PC-3 (cell line): ENCODE measurements around the gene MPI. TPM values are rescaled to one million over a fixed set of nuclear protein-coding genes. Genes with fewer than 3 reads are reported as not detected.

Source experiments
- ATAC-seq: fragments of 200-7000 bp; cut with Tn5 transposase; 2 replicates; pipeline ENCODE4 v1.9.1; 2020; ENCODE audit warnings: mild to moderate bottlenecking, moderate library complexity
- BruUV-seq: library from RNA; stranded (reverse); fragments of 400-500 nt; replicated peaks from 2 replicates; lab custom pipeline; 2021; lab: Mats Ljungman, UMichigan
- CTCF ChIA-PET: fragments of 300-600 bp; sonication (Branson Sonifier 250); formaldehyde crosslinking; loops from one replicate; lab custom pipeline; 2022; ENCODE audit warnings: antibody characterized with exemption; lab: Charles Lee
- POLR2A ChIA-PET: fragments of 300-600 bp; sonication (Branson Sonifier 250); formaldehyde crosslinking; loops from one replicate; lab custom pipeline; 2022; ENCODE audit warnings: antibody characterized with exemption; ENCODE audit not compliant: unreplicated experiment; lab: Charles Lee
- DNase-seq: peaks from one replicate; pipeline ENCODE4 v3.0.0-alpha.2; 2015
- H2AFZ ChIP-seq: fragments of 300-600 bp; sonication (generic); 2 replicates; pipeline ENCODE4 v1.6.0; 2016; ENCODE audit warnings: antibody characterized with exemption, low read length
- H3F3A ChIP-seq: fragments of 300-600 bp; sonication (generic); one replicate; pipeline ENCODE4 v1.6.0; 2017; ENCODE audit warnings: antibody characterized with exemption, low read length, control low read depth, mild to moderate bottlenecking; ENCODE audit not compliant: unreplicated experiment
- H3K27ac ChIP-seq: fragments of 300-600 bp; sonication (generic); 2 replicates; pipeline ENCODE4 v1.5.1; 2016; ENCODE audit warnings: mild to moderate bottlenecking, low read length
- H3K27me3 ChIP-seq: fragments of 300-600 bp; sonication (generic); 2 replicates; pipeline ENCODE4 v1.6.1; 2016; ENCODE audit warnings: low read length, mixed read lengths
- H3K36me3 ChIP-seq: fragments of 300-600 bp; sonication (generic); 2 replicates; pipeline ENCODE4 v1.6.1; 2016; ENCODE audit warnings: low read depth, mixed run types, low read length, mixed read lengths
- H3K4me1 ChIP-seq: fragments of 300-600 bp; sonication (generic); 2 replicates; pipeline ENCODE4 v1.5.1; 2016; ENCODE audit warnings: low read length; ENCODE audit not compliant: insufficient read depth
- H3K4me2 ChIP-seq: fragments of 300-600 bp; sonication (generic); 2 replicates; pipeline ENCODE4 v1.6.0; 2016; ENCODE audit warnings: low read length
- H3K4me3 ChIP-seq: fragments of 300-600 bp; sonication (generic); 2 replicates; pipeline ENCODE4 v1.5.1; 2016; ENCODE audit warnings: mild to moderate bottlenecking, low read length, mixed read lengths
- H3K79me2 ChIP-seq: fragments of 300-600 bp; sonication (generic); 2 replicates; pipeline ENCODE4 v1.6.1; 2017; ENCODE audit warnings: low read length, mixed read lengths
- H3K9ac ChIP-seq: fragments of 300-600 bp; sonication (generic); 2 replicates; pipeline ENCODE4 v1.6.0; 2016; ENCODE audit warnings: mild to moderate bottlenecking, low read length
- H3K9me2 ChIP-seq: fragments of 300-600 bp; sonication (generic); replicated peaks from 2 replicates; pipeline ENCODE4 v1.6.1; 2016; ENCODE audit warnings: mixed run types, low read length, mixed read lengths
- H3K9me3 ChIP-seq: fragments of 300-600 bp; sonication (generic); 2 replicates; pipeline ENCODE4 v1.6.1; 2016; ENCODE audit warnings: low read length, mixed read lengths
- H4K20me1 ChIP-seq: fragments of 300-600 bp; sonication (generic); 2 replicates; pipeline ENCODE4 v1.6.1; 2016; ENCODE audit warnings: low read length, mixed read lengths
- EZH2 ChIP-seq: fragments of 300-600 bp; sonication (generic); IDR thresholded peaks from one replicate; pipeline ENCODE4 v1.6.1; 2017; ENCODE audit warnings: antibody characterized with exemption, mild to moderate bottlenecking, low read length; ENCODE audit not compliant: unreplicated experiment
- EZH2phosphoT487 ChIP-seq: fragments of 300-600 bp; sonication (generic); IDR thresholded peaks from 2 replicates; pipeline ENCODE4 v1.6.1; 2018; ENCODE audit warnings: mild to moderate bottlenecking, antibody characterized with exemption, low read length, borderline replicate concordance
- intact Hi-C: fragments of 100-400 bp; cut with micrococcal nuclease; formaldehyde crosslinking; loops from 2 replicates; pipeline ENCODE4 v1.9.0; 2023
- total RNA-seq: library from RNA; depleted of rRNA; stranded (reverse); fragments of >200 nt; gene quantifications from 2 replicates; pipeline ENCODE4 v1.2.3, GENCODE V29; 2014
- TF ChIP-seq, protein P1 (sequence below): fragments of 300-600 bp; sonication (generic); conservative IDR thresholded peaks from 2 replicates; pipeline ENCODE4 v1.5.1; 2017; ENCODE audit warnings: antibody characterized with exemption, low read depth, mild to moderate bottlenecking, low read length

The MPI gene
- total RNA-seq, 1 experiment from 2014 or later: 35.2 TPM

- no peak for TF ChIP-seq EZH2phosphoT487
- no peak for TF ChIP-seq EZH2
- TF ChIP-seq, protein P1, sequence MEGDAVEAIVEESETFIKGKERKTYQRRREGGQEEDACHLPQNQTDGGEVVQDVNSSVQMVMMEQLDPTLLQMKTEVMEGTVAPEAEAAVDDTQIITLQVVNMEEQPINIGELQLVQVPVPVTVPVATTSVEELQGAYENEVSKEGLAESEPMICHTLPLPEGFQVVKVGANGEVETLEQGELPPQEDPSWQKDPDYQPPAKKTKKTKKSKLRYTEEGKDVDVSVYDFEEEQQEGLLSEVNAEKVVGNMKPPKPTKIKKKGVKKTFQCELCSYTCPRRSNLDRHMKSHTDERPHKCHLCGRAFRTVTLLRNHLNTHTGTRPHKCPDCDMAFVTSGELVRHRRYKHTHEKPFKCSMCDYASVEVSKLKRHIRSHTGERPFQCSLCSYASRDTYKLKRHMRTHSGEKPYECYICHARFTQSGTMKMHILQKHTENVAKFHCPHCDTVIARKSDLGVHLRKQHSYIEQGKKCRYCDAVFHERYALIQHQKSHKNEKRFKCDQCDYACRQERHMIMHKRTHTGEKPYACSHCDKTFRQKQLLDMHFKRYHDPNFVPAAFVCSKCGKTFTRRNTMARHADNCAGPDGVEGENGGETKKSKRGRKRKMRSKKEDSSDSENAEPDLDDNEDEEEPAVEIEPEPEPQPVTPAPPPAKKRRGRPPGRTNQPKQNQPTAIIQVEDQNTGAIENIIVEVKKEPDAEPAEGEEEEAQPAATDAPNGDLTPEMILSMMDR: no peak
- H3F3A ChIP-seq: no peaks in the 10 kb centered on the region
- no TSS peak for BruUV-seq
- CTCF ChIA-PET: interaction anchor here (0.5 kb wide), 1 partner anchor 38 kb away, joined by 3 read pairs; no protein-coding TSS in a partner anchor
- ATAC-seq (peak; percentile 76), DNase-seq (peak; percentile 63)
- POLR2A ChIA-PET: no interaction called here
- no peaks in the 10 kb centered on the region for H3K27me3 ChIP-seq
- H3K4me3 ChIP-seq: no peak overlapping the region
- intact Hi-C loops: no loop called here
- no peaks in the 10 kb centered on the region for H3K9me3 ChIP-seq
- H3K9ac ChIP-seq: no peak overlapping the region
- 0 out of 2 replicates have a peak, but pooled peaks cover 3% of the 10 kb centered on the region for H3K36me3 ChIP-seq
- H3K4me2 ChIP-seq: peak overlapping the region; percentile 51
- peaks cover 35% of the 10 kb centered on the region for H3K4me1 ChIP-seq
- H2AFZ ChIP-seq: no peak overlapping the region
- peak overlapping the region; percentile 70 for H3K27ac ChIP-seq
- H3K9me2 ChIP-seq: no peaks in the 10 kb centered on the region
- H3K79me2 ChIP-seq: peaks cover 59% of the 10 kb centered on the region
- H4K20me1 ChIP-seq: no peaks in the 10 kb centered on the region
Observed at GRCh38 chr15:74863239-74864056, 26.4 kb upstream of the MPI start.

DNA sequence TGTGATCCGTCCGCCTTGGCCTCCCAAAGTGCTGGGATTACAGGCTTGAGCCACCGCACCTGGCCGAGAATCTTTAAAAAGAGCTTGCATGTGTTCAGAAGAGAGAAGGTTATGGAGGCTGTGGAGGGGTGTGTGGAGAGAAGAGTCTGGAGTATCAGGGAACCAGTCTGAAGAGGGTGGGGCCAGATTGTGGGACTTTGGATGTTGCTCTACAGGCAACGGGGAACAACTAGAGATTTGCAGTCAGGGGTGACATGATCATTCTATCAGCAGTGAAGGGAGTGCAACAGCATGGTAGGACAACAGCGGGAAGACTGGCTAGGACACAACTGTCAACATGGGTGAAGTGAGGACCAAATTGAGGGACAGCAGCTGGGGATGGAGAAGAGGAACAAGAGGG lies 25.5 kb upstream of the MPI start:
- Histone ChIP-seq H3K4me2 (no peak overlapping the region), H3K27ac (no peak overlapping the region), H3K9ac (no peak overlapping the region), H3F3A (no peaks in the 10 kb centered on the region), H3K79me2 (peaks cover 62% of the 10 kb centered on the region), H2AFZ (no peak overlapping the region), H3K9me3 (no peaks in the 10 kb centered on the region), H3K4me1 (peaks cover 35% of the 10 kb centered on the region), H4K20me1 (peaks cover 2% of the 10 kb centered on the region; the same call in 1 of the 2 replicates), H3K9me2 (no peaks in the 10 kb centered on the region), H3K4me3 (no peak overlapping the region), H3K27me3 (no peaks in the 10 kb centered on the region), H3K36me3 (0 out of 2 replicates have a peak, but pooled peaks cover 3% of the 10 kb centered on the region)
- BruUV-seq: no TSS peak
- DNase-seq (no peak), ATAC-seq (no peak)
- no peak for TF ChIP-seq EZH2
- ChIA-PET POLR2A (no interaction called here), CTCF (interaction anchor here (0.5 kb wide), 1 partner anchor 37 kb away, joined by 3 read pairs; no protein-coding TSS in a partner anchor)
- intact Hi-C loops: no loop called here

DNA sequence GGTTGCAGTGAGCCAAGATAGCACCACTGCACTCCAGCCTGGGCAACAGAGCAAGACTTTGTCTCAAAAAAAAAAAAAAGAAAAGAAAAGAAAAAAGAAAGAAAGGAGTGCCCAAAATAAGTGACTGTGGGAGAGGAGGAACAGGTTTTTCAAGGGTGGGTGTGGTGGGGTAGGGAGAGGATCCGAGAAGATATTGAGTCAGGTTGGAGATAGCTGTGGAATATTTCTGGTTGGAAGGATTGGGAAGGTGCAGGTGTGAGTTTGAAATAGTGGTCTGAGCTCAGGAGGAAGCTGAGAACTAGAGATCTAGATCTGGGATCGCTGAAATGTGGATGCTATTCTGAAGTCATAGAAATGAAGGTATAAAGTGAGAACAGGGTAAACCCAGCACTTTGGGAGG lies 24.5 kb upstream of the MPI start:
- Histone ChIP-seq H3K9me2 (no peaks in the 10 kb centered on the region), H3F3A (no peaks in the 10 kb centered on the region), H3K27me3 (no peaks in the 10 kb centered on the region), H3K4me2 (peak overlapping the region; percentile 43), H3K27ac (peak overlapping the region; percentile 13; the same call in 1 of the 2 replicates), H3K9me3 (no peaks in the 10 kb centered on the region), H4K20me1 (peaks cover 10% of the 10 kb centered on the region; the same call in 1 of the 2 replicates), H2AFZ (no peak overlapping the region), H3K4me1 (peaks cover 35% of the 10 kb centered on the region), H3K36me3 (0 out of 2 replicates have a peak, but pooled peaks cover 3% of the 10 kb centered on the region), H3K9ac (no peak overlapping the region), H3K4me3 (peak overlapping the region; percentile 11; the same call in 1 of the 2 replicates), H3K79me2 (peaks cover 65% of the 10 kb centered on the region)
- CTCF ChIA-PET: no interaction called here
- TF ChIP-seq EZH2: no peak
- TF ChIP-seq EZH2phosphoT487: no peak
- TF ChIP-seq, protein P1: no peak
- intact Hi-C loops: no loop called here
- ATAC-seq: no peak
- POLR2A ChIA-PET: interaction anchor here (0.7 kb wide), 1 partner anchor 577 kb away, joined by 7 read pairs; no protein-coding TSS in a partner anchor
- DNase-seq: peak; percentile 52
- no TSS peak for BruUV-seq
